Natural killer cell (primary cell): ENCODE results near the gene SMIM10L2A. TPM values are rescaled to one million over a fixed set of nuclear protein-coding genes. Genes with fewer than 3 reads are reported as not detected.

Source experiments
- ATAC-seq, 3 donors: fragments of 150-1000 bp in 2 of 3; fragments of 200-7000 bp in 1 of 3; cut with Tn5 transposase; 1 replicate in 1 of 3; 2 replicates in 2 of 3; pipeline ENCODE4 v1.10.0; 2021; ENCODE audit warnings: mild to moderate bottlenecking in 2 of 3, moderate library complexity in 2 of 3
- DNase-seq, 2 donors: peaks; one replicate each; pipeline versions ENCODE4 v3.0.0 to v3.0.0-alpha.2; 2013 to 2021; ENCODE audit warnings: mixed read lengths in 1 of 2
- H3K27ac ChIP-seq: one replicate; pipeline ENCODE4 v1.5.1; 2013; ENCODE audit warnings: mild to moderate bottlenecking, low read length
- H3K27me3 ChIP-seq: one replicate; pipeline ENCODE4 v1.6.1; 2013; ENCODE audit warnings: low read length; ENCODE audit not compliant: control insufficient read depth, insufficient read depth
- H3K36me3 ChIP-seq: one replicate; pipeline ENCODE4 v1.6.1; 2013; ENCODE audit warnings: low read length; ENCODE audit not compliant: control insufficient read depth, insufficient read depth
- H3K4me1 ChIP-seq: one replicate; pipeline ENCODE4 v1.6.1; 2013; ENCODE audit warnings: low read length; ENCODE audit not compliant: control insufficient read depth, insufficient read depth
- H3K4me3 ChIP-seq: one replicate; pipeline ENCODE4 v1.5.1; 2013; ENCODE audit warnings: low read length
- H3K9me3 ChIP-seq: one replicate; pipeline ENCODE4 v1.6.1; 2013; ENCODE audit warnings: low read length; ENCODE audit not compliant: control insufficient read depth, insufficient read depth
- H3K27ac Mint-ChIP-seq, 2 donors: one replicate each; pipeline ENCODE4 v1.8.0; 2022; ENCODE audit warnings: mild to moderate bottlenecking in 2 of 2, mixed read lengths in 2 of 2, moderate library complexity in 1 of 2
- H3K27me3 Mint-ChIP-seq, 2 donors: one replicate each; pipeline ENCODE4 v1.8.0; 2022; ENCODE audit warnings: low read depth in 2 of 2, mixed read lengths in 2 of 2
- H3K36me3 Mint-ChIP-seq: one replicate; pipeline ENCODE4 v1.8.0; 2022; ENCODE audit warnings: mixed read lengths
- H3K4me1 Mint-ChIP-seq, 2 donors: one replicate each; pipeline ENCODE4 v1.8.0; 2022; ENCODE audit warnings: mixed read lengths in 2 of 2
- H3K4me3 Mint-ChIP-seq: one replicate; pipeline ENCODE4 v1.8.0; 2022; ENCODE audit warnings: mild to moderate bottlenecking, moderate library complexity, mixed read lengths
- H3K9me3 Mint-ChIP-seq, 2 donors: one replicate each; pipeline ENCODE4 v1.8.0; 2022; ENCODE audit warnings: mixed read lengths in 2 of 2
- WGBS: methylation state at CpG from one replicate; pipeline ENCODE4 v1.1.7; 2013; ENCODE audit warnings: missing lambda C conversion rate; ENCODE audit not compliant: insufficient coverage; 5-methylcytosine and 5-hydroxymethylcytosine counted together
- intact Hi-C: fragments of 100-400 bp; cut with micrococcal nuclease; formaldehyde crosslinking; loops from one replicate; pipeline ENCODE4 v1.14.2; 2022
- total RNA-seq, 4 donors: library from RNA; stranded (reverse); fragments of 120-200 nt in 1 of 4; gene quantifications; one replicate each; pipeline versions ENCODE4 v1.2.3 to v1.2.4, GENCODE V29; 2013 to 2022
- TF ChIP-seq, protein P1 (sequence below): fragments of 200-600 bp; IDR thresholded peaks from one replicate; pipeline ENCODE4 v1.8.0; 2022; ENCODE audit warnings: antibody characterized with exemption

SMIM10L2A gene
- total RNA-seq, 3 donors from 2014 or later (not counting 1 experiment from before 2014, with no cell fraction given): 0.08 to 0.27 (median 0.14) TPM

DNA sequence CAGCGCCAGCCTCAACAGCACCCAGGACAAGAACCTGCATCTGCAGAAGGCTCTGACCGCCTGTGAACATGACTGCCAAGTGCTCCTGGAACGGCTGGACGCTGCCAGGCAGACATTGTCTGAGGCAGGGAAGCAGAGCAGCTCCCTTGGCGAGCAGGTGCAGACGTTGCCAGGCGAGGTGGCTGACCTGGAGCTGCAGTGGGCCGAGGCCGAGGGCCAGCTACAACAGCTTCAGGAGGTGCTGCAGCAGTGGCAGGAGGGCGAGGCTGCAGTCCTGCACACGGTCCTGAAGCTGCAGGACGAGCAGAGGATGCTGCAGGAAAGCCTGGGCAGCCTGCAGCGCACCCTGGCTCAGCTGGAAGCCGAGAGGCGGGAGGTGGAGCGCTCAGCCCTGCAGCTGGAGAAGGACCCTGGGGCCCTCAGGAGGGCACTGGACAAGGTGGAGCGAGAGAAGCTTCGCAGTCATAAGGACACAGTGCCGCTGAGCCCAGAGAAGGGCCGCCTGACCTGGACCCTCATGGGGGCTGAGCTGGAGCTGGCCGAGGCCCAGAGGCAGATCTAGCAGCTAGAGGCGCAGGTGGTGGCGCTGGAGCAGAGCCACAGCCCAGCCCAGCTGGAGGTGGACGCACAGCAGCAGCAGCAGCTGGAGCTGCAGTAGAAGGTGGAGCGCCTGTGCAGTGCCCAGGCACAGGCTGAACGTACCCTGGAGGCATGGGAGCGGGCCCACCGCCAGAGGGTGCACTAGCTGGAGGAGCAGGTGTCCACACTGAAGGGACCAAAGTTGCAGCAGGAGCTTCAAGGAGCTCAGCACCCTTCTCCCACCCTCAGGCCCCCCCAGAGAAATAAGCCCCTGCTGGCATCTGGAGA, 16.4 kb downstream of the SMIM10L2A start:
- Mint-ChIP-seq H3K4me3 (no peak overlapping the region), H3K4me1 (no peaks in the 10 kb centered on the region), H3K27me3 (peaks cover 0 to 12% of the 10 kb centered on the region in 2 donors), H3K9me3 (no peaks in the 10 kb centered on the region), H3K36me3 (no peaks in the 10 kb centered on the region), H3K27ac (no peak overlapping the region)
- H3K9me3 ChIP-seq: no peaks in the 10 kb centered on the region
- H3K27ac ChIP-seq: no peak overlapping the region
- TF ChIP-seq, protein P1, sequence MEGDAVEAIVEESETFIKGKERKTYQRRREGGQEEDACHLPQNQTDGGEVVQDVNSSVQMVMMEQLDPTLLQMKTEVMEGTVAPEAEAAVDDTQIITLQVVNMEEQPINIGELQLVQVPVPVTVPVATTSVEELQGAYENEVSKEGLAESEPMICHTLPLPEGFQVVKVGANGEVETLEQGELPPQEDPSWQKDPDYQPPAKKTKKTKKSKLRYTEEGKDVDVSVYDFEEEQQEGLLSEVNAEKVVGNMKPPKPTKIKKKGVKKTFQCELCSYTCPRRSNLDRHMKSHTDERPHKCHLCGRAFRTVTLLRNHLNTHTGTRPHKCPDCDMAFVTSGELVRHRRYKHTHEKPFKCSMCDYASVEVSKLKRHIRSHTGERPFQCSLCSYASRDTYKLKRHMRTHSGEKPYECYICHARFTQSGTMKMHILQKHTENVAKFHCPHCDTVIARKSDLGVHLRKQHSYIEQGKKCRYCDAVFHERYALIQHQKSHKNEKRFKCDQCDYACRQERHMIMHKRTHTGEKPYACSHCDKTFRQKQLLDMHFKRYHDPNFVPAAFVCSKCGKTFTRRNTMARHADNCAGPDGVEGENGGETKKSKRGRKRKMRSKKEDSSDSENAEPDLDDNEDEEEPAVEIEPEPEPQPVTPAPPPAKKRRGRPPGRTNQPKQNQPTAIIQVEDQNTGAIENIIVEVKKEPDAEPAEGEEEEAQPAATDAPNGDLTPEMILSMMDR: no peak
- intact Hi-C loops: no loop called here
- ATAC-seq: no peak
- no peaks in the 10 kb centered on the region for H3K4me1 ChIP-seq
- 91% methylated on average over 28 of the region's 28 CpGs for WGBS
- no peaks in the 10 kb centered on the region for H3K36me3 ChIP-seq
- H3K27me3 ChIP-seq: no peaks in the 10 kb centered on the region
- no peak for DNase-seq
- no peak overlapping the region for H3K4me3 ChIP-seq

DNA sequence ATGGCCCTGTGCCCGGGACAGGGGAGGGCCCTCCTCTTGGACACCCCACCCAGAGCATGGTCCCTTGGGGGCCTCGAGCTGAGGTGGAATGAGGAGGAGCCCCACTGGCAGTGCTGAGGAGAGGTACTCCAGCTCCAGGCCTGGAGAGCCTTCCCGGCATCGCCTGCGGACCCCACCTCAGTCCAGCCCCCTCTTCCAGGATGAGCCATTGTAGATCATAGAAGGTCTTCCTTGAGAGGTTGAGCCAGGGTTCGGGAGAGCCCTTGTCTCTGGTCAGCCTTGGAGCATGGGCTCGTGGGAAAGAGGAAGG, 16.9 kb downstream of the SMIM10L2A start:
- no peaks in the 10 kb centered on the region for H3K36me3 Mint-ChIP-seq
- 94% methylated on average over 2 of the region's 7 CpGs for WGBS
- H3K4me3 Mint-ChIP-seq: no peak overlapping the region
- H3K27ac ChIP-seq: no peak overlapping the region
- H3K36me3 ChIP-seq: no peaks in the 10 kb centered on the region
- no peak overlapping the region for H3K27ac Mint-ChIP-seq
- H3K4me3 ChIP-seq: no peak overlapping the region
- ATAC-seq (no peak), DNase-seq (no peak)
- H3K9me3 Mint-ChIP-seq: no peaks in the 10 kb centered on the region
- no peaks in the 10 kb centered on the region for H3K4me1 ChIP-seq
- H3K27me3 Mint-ChIP-seq: peaks cover 0 to 12% of the 10 kb centered on the region in 2 donors
- no peaks in the 10 kb centered on the region for H3K27me3 ChIP-seq
- intact Hi-C loops: no loop called here
- TF ChIP-seq, protein P1: no peak
- H3K4me1 Mint-ChIP-seq: no peaks in the 10 kb centered on the region
- H3K9me3 ChIP-seq: no peaks in the 10 kb centered on the region

- intact Hi-C loops: no loop called here
- Mint-ChIP-seq H3K9me3 (no peaks in the 10 kb centered on the region), H3K27ac (no peak overlapping the region), H3K4me3 (no peak overlapping the region), H3K4me1 (no peaks in the 10 kb centered on the region), H3K27me3 (peaks cover 0 to 42% of the 10 kb centered on the region in 2 donors), H3K36me3 (no peaks in the 10 kb centered on the region)
- no peak for DNase-seq
- WGBS: 91% methylated on average over 8 of the region's 8 CpGs
- ATAC-seq: no peak
- Histone ChIP-seq H3K27ac (no peak overlapping the region), H3K36me3 (no peaks in the 10 kb centered on the region), H3K4me1 (no peaks in the 10 kb centered on the region), H3K27me3 (no peaks in the 10 kb centered on the region), H3K9me3 (no peaks in the 10 kb centered on the region), H3K4me3 (no peak overlapping the region)
- TF ChIP-seq, protein P1: no peak
Measured at GRCh38 chrX:135449637-135450550, 28.1 kb downstream of the SMIM10L2A start.
